Glomerular visceral epithelial cell (primary cell): ENCODE data around the gene CDC42BPA.

ENCODE experiments used
- DNase-seq: peaks from one replicate; pipeline ENCODE4 v3.0.0-alpha.2; 2016; ENCODE audit errors: extremely low spot score

CDC42BPA gene

GRCh38 chr1:226994586-226995364 is 323.5 kb downstream of the CDC42BPA start:
- no peak for DNase-seq

- DNase-seq = no peak
Observed at GRCh38 chr1:226993814-226994585, 324.3 kb downstream of the CDC42BPA start.

- DNase-seq = no peak
Observed at GRCh38 chr1:226991920-226992319, 326.4 kb downstream of the CDC42BPA start.

GRCh38 chr1:226990133-226990716 is 328.1 kb downstream of the CDC42BPA start:
- no peak for DNase-seq

- DNase-seq = no peak
Observed at GRCh38 chr1:226989085-226989920, 329.0 kb downstream of the CDC42BPA start.

GRCh38 chr1:226988334-226988666 is 330.0 kb downstream of the CDC42BPA start:
- DNase-seq = no peak

- no peak for DNase-seq
Observed at GRCh38 chr1:226987623-226988333, 330.5 kb downstream of the CDC42BPA start.

- no peak for DNase-seq
Observed at GRCh38 chr1:226987179-226987536, 331.1 kb downstream of the CDC42BPA start.

GRCh38 chr1:226986496-226987178 is 331.7 kb downstream of the CDC42BPA start:
- DNase-seq = no peak

- DNase-seq = no peak
Observed at GRCh38 chr1:226985839-226986463, 332.3 kb downstream of the CDC42BPA start.

- no peak for DNase-seq
Observed at GRCh38 chr1:226985239-226985838, 333.0 kb downstream of the CDC42BPA start.

- no peak for DNase-seq
Observed at GRCh38 chr1:226984521-226985238, 333.6 kb downstream of the CDC42BPA start.

GRCh38 chr1:226983992-226984364 is 334.3 kb downstream of the CDC42BPA start:
- DNase-seq = no peak

GRCh38 chr1:226983247-226983991 is 334.9 kb downstream of the CDC42BPA start:
- DNase-seq = no peak

GRCh38 chr1:226982451-226983177 is 335.7 kb downstream of the CDC42BPA start:
- DNase-seq = no peak

- DNase-seq = no peak
Observed at GRCh38 chr1:226981838-226982237, 336.5 kb downstream of the CDC42BPA start.

- no peak for DNase-seq
Observed at GRCh38 chr1:226981386-226981817, 336.9 kb downstream of the CDC42BPA start.
